ENCODE results near the gene PLA2G4C.
A peak's percentile ranks its signal among the peaks of the same experiment; 100 is the strongest.

PLA2G4C gene

DNA sequence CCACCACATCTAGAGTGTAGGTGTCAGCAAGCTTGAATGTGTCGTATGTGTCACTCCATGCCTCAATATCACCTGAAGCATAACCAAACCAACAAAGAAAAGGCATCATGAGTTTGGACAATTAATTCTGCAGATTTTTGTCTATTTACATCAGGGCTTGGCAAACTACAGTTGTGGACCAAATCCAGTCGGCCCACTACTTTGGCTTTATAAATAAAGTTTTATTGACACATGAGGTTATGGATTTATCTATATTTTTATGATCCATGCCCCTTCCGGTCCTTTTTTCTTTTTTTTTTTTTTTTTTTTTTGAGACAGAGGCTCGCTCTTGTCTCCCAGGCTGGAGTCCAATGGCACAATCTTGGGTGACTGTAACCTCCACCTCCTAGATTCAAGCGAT, 57.5 kb downstream of the PLA2G4C start:
- no peak for DNase-seq (ENCODE audit: low spot score)

DNA sequence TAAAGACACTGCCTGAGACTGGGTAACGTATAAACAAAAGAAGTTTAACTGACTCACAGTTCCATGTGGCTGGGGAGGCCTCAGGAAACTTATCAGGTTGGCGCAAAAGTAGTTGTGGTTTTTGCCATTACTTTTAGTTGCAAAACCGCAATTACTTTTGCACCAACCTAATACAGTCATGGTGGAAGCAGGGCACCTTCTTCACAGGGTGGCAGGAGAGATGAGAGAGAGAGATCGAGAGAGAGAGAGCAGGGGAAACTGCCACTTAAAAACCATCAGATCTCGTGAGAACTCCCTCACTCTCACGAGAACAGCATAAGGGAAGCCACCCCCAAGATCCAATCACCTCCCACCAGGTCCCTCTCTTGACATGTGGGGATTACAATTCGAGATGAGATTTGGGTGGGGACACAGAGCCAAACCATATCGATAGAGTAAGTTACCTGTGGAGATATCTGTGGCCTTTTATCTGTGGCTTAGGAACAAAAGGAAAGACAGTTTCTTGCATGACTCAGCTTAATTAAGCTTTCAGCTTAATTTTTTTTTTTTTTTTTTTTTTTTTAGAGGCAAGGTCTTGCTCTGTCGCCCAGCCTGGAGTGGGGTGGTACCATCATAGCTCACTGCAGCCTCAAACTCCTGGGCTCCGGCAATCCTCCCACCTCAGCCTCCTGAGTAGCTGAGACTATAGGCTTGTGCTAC, 59.1 kb downstream of the PLA2G4C start:
- DNase-seq (ENCODE audit: low spot score) = peak; percentile 9

DNA sequence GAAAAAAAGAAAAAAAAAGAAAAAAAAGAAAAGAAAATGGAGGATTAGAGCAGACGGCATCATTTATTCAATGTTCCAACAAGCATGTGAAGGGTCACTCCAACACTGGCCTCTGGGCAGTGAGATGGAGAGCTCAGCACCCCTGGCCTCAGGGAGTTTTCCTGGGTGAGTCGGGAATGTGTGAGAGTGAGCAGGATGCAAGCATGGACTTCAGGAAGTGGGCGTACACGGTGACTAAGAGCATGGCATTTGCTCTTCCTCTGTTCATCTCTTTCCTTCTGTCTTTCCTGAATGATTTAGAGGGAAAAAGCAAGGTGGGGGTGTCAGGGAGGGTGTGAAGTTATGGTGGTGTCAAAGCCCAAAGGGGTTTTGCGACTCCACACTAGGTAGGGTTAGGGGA, 66.1 kb downstream of the PLA2G4C start:
- DNase-seq (ENCODE audit: low spot score) = no peak

DNA sequence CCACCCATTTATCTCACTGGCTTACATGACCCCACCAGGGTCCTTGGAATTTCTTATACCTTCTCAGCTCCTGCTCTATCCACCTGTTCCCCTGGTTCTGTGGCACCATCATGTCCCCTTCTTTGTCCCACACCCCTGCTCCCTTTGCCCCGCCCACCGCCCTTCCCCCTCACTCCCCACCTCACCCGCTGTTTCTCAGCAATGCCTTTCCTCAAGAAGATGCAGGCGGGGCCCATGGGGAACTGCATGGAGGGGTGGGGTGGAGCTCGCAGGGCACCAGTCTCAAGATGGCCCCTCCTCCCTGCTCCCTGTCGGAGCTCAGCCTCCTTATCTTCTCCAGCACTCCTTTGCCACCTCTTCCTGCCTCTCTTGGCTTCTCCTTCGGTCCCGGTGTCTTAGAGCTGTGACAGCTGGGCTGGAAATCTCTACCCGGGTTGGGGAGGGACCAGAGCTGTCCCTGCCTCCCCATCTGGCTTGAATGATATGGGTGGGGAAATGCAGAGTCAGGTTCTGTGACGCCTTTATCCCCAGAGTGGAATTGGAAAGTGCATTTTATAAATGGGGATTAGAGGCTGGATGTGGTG, 66.8 kb downstream of the PLA2G4C start, which contains the start of gene CABP5:
Gene CABP5 (minus strand): TSS at position 405 of the 584 bp plus-strand sequence. CDS start 157 bp downstream, at position 248.
- DNase-seq (ENCODE audit: low spot score) = no peak

DNA sequence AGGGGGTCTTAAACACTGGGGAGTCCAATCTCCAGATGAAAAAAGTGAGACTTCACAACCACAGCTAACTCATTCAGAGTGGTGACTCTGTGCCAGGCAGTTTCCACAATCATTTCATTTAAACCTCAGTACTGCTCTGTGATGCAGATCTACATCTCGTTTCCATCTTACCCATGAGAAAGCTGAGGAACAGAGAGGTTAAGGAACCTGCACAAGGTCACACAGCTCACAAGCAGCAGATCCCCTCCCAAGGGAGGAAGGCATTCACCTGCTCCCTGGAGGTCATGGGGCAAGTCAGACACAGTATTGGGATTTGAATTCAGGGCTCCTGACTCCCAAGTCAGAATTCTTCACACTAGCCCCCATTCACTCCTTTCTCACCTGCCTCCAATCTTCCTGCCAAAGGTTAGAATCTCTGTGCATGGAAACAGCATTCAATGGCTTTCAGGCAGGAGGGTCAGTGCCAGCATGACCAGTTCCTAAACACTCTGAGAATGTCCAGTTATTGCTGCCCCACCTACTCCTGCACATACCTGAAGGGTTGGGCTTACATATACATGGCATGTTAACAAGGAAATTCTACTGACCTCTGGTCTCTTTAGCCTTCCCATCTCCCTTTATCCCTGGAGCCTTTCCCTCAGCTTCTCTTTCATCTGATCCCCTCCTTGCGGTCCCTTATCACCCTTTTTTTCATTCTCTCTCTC, 68.6 kb downstream of the PLA2G4C start:
- DNase-seq (ENCODE audit: low spot score) = no peak

DNA sequence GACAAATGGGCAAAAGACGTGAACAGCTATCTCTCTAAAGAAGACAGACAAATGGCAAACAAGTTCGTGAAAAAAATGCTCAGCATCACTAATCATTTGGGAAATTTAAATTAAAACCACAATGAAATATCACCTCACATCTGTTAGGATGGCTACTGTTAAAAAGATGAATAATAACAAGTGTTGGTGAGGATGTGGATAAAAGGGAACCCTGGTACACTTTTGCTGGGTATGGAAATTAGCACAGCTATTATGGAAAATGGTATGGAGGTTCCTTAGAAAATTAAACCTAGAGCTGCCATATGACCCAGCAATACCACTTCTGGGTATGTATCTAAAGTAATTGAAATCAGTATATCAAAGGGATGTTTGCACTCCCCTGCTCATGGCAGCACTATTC, 73.9 kb downstream of the PLA2G4C start:
- DNase-seq (ENCODE audit: low spot score) = no peak

DNA sequence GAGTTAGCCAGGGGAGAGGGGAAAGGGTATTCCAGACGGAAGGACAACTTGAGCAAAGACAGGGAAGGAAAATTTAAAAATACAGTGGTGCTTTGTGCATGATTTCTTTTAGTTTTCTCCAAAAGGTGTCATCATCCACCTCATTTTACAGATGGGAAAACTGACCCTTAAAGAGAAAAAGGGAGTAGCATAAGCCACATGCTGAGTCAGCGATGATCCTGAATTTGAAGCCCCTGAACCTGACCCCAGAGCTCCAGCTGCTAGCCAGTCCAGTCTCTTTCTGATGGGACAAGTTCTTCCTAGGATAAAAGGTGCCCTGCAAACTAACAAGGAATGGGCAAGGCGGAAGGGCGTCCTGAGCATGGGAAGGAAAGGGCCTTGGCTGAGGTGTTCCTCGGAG, 77.0 kb downstream of the PLA2G4C start:
- no peak for DNase-seq (ENCODE audit: low spot score)

DNA sequence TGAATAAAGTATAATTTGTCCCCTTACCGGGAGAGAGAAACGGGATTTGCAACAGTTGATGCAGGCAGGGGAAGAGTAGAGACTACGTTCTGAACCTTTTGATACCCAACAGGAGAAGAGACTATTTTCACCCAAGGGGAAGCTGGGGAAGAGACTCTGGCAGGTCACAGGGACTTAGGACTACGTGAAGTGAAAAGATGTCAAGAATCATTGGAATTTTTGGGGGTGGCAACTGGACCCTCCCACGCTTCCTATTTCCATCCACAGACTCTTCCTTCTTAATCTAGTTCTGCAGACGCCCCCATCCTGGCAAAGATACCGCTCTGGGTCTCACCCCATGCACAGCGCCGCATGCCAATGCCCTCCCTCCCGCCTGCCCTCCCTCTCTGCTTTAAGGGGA, 80.5 kb downstream of the PLA2G4C start:
- DNase-seq (ENCODE audit: low spot score) = no peak

DNA sequence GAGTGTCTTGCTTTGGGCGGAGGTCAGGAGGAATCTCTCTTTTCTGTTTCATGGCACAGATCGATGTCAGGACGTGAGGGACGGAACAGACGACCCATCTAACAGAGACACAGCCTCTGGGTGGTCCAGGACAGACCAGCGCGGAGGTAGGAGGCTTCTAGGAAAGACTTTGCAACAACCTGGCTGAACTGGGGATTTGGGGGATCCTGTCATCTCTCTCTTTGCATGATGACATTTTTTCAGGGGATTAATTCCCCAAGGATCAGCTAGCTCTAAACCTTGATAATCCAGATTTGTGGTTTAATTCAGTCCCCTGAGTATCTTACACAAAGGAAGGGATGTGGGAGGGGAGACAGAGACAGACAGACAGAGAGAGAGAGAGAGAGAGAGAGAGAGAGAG, 81.2 kb downstream of the PLA2G4C start:
- no peak for DNase-seq (ENCODE audit: low spot score)

DNA sequence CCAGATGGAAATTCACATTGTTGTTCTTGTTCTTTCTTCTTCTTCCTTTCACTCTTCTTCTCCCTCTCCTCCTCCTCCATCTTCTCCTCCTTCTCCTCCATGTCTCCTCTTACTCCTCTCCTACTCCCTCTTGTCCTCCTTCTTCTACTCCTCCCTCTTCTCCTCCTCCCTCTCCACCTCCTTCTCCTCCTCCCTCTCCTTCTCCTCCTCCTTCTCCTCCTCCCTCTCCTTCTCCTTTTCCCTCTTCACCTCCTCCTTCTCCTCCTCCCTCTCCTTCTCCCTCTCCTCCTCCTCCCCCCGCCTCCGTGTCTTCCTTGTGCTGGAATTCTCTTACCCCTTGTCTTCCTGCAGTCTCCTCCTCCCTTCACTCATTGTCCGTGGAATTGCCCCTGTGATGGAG, 85.1 kb downstream of the PLA2G4C start:
- no peak for DNase-seq (ENCODE audit: low spot score)

DNA sequence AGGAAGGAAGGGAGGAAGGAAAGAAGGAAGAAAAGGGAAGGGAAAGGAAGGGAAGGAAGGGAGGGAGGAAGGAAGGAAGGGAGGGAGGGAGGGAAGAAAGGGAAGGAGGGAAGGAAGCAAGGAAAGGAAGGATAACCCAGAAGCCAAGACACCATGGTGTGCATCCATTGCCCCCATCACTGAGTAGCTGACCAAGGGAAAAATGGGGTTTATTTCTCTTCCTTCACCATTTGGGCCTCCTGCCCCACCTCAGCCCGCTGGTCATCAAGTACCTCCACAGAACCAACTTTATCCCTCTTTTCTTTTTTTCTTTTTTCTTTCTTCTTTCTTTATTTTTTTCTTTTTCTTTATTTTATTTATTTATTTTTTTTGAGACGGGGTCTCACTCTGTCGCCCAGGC, 87.1 kb downstream of the PLA2G4C start:
- no peak for DNase-seq (ENCODE audit: low spot score)

DNA sequence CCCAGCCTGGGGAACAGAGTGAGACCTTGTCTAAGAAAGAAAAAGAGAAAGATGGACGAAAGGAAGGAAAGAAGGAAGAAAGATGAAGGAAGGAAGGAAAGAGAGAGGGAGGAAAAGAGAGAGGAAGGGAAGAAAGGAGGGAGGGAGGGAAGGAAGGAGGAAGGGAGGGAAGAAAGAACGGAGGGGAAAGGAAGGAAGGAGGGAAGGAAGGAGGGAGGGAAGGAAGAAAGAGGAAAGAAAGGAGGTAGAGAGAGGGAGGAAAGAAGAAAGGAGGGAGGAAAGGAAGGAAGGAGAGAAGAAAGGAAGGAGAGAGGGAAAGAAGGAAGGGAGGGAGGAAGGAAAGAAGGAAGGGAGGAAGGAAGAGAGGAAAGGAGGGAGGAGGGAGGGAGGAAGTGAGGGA, 87.6 kb downstream of the PLA2G4C start:
- no peak for DNase-seq (ENCODE audit: low spot score)

DNA sequence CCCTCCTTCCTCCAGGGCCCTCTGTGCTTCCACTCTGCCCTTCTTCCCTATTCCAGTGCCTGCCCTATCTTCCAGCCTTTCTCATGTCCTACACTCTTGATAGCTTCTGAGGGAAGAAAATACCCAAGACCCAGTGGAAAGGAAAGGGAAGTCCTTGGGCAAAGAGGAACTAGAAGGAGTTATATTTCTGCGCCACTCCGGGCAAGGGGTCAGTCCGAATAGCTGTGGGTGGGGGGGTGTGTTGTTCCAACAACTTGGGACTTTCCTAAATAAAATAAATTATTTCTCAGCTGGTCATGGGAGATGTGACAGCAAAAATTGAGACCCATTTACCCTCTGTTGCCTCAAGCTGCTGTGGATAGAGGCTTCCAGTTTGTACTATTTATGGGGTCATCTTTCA, 89.9 kb downstream of the PLA2G4C start:
- no peak for DNase-seq (ENCODE audit: low spot score)

DNA sequence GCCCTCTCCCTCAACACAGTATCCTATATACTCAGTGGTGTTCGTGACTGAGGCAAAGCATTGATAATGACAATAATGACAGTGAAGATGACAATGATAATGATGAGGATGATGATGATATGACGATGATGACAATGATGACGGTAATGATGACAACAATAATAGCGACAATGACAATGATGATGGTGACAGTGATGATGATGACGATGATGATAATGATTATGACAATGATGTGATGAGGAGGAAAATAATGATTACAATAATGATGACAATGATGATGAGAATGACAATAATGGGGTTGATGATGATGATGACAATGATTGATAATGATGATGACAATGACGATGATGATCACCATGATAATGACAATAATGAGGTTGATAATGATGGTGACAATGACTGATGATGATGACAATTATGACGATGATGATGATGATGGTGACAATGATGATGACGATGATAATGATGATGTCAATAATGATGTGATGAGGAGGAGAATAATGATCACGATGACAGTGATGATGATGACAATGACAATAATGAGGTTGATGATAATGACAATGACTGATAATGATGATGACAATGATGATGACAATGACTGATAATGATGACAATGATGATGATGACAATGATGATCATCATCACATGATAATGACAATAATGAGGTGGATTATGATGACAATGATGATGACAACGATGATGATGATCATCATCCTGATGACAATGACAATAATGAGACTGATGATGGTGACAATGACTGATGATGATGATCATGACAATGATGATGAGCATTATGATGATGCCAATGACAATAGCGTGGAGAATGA, 99.5 kb downstream of the PLA2G4C start:
- no peak for DNase-seq (ENCODE audit: low spot score)

DNA sequence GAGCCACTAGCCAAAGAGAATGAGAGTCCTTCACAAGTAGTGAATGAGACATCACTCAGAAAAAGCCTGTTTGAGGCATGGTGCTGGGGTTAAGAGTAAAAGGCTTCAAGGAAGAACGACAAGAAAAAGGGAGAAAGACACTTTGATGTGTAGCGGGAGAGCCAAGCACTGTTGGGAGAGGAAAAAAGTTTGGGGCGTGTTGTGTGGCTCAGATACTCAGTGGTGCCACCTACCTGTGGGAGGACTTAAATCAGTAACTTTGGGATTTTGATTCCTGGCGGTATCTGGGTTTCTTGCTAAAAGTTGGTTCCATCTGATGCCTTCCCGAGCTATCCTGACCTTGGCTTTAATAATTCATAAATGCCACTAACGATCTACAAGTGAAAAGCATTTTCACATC, 103.9 kb downstream of the PLA2G4C start:
- peak; percentile 32 for DNase-seq (ENCODE audit: low spot score)

DNA sequence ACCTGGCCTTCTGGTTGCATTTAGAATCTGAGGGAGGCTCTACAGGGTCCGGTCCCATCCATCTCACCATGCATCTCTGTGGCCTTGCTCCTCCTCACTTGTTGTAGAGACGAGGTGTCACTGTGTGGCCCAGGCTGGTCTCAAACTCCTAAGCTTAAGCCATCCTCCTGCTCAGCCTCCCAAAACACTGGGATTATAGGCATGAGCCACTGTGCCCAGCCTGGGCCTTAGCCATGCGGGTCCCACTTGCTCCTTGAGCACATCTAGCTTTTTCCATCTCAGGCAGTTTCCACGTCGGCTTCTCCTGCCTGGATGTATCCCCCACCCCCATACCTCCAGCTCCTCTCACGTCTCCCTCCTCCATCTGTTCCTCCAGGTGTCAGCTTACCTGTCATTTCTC, 106.4 kb downstream of the PLA2G4C start:
- no peak for DNase-seq (ENCODE audit: low spot score)

DNA sequence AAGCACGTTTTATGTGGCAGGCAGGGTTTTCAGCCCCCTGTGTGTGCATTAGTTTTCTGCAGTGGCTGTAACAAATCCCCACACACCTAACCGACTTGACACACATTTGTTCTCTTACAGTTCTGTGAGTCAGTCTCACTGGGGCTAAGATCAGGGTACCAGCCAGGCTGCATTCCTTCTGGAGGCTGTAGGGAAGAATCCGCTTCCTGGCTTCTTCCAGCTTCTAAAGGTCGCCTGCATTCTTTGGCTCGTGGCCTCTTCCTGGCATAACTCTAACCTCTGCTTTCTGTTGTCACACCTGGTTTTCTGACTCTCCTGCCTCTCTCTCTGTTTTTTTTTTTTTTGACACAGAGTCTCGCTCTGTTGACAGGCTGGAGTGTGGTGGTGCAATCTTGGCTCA, 109.8 kb downstream of the PLA2G4C start:
- DNase-seq (ENCODE audit: low spot score) = no peak

DNA sequence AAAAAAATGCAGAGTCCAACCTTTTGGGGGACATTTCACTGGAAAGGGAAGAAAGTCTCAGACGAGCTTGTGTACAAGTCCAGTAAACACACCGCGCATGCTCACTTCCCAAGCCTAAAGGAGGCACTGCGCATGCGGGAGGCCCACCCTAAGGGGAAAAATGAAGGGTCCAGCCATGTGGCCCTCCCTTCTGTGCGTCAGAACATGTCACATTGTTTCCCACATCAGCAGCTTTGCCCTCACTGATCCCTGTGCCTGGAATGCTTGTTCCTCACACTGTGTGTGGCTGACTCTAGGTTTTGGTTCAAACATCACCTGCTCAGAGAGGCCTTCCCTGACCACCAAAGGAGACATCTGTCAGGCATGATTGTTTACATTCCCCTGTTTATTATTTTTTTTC, 111.8 kb downstream of the PLA2G4C start:
- DNase-seq (ENCODE audit: low spot score) = no peak

Data from NAMALWA (cell line).